Liver (tissue), 9 donors: ENCODE data around the gene TADA2A. TPM values are rescaled to one million over a fixed set of nuclear protein-coding genes. Genes with fewer than 3 reads are reported as not detected.

ENCODE experiments used
- DNase-seq: peaks from one replicate; pipeline ENCODE4 v3.0.0-alpha.2; 2017; ENCODE audit warnings: low spot score
- H3K27ac ChIP-seq, 2 donors: one replicate each; pipeline ENCODE4 v1.7.0; 2013; ENCODE audit warnings: inconsistent platforms in 2 of 2, low read length in 2 of 2, control low read depth in 1 of 2, low read depth in 1 of 2, mild to moderate bottlenecking in 1 of 2
- H3K27me3 ChIP-seq, 4 donors: one replicate each; pipeline versions ENCODE4 v1.6.1 to v1.7.0; 2013; ENCODE audit warnings: low read length in 3 of 4, inconsistent platforms in 1 of 4, mild to moderate bottlenecking in 1 of 4, moderate library complexity in 1 of 4; ENCODE audit not compliant: control insufficient read depth in 4 of 4, insufficient read depth in 4 of 4
- H3K36me3 ChIP-seq, 4 donors: one replicate each; pipeline versions ENCODE4 v1.6.1 to v1.7.0; 2013; ENCODE audit warnings: low read length in 3 of 4, mild to moderate bottlenecking in 3 of 4, low read depth in 1 of 4, moderate library complexity in 1 of 4; ENCODE audit not compliant: control insufficient read depth in 4 of 4, insufficient read depth in 3 of 4
- H3K4me1 ChIP-seq, 4 donors: one replicate each; pipeline versions ENCODE4 v1.6.1 to v1.7.0; 2013; ENCODE audit warnings: low read length in 3 of 4, mild to moderate bottlenecking in 3 of 4, moderate library complexity in 1 of 4; ENCODE audit not compliant: control insufficient read depth in 4 of 4, insufficient read depth in 4 of 4
- H3K4me3 ChIP-seq, 3 donors: one replicate each; pipeline versions ENCODE4 v1.6.1 to v1.7.0; 2013; ENCODE audit warnings: low read length in 3 of 3, control low read depth in 1 of 3, low read depth in 1 of 3, mild to moderate bottlenecking in 1 of 3
- H3K9ac ChIP-seq, 2 donors: one replicate each; pipeline ENCODE4 v1.7.0; 2013; ENCODE audit warnings: low read length in 2 of 2, mild to moderate bottlenecking in 2 of 2, moderate library complexity in 2 of 2, control low read depth in 1 of 2, low read depth in 1 of 2
- H3K9me3 ChIP-seq, 4 donors: one replicate each; pipeline versions ENCODE4 v1.6.1 to v1.7.0; 2013; ENCODE audit warnings: low read length in 3 of 4; ENCODE audit not compliant: control insufficient read depth in 4 of 4
- ATF3 ChIP-seq: IDR thresholded peaks from 2 replicates; pipeline ENCODE4 v1.6.1; 2016; ENCODE audit warnings: antibody characterized with exemption
- CTCF ChIP-seq: fragments of 150-350 bp; IDR thresholded peaks from 2 replicates; pipeline ENCODE4 v1.5.1; 2017; ENCODE audit warnings: improper control_type of control experiment, low read depth, low read length; ENCODE audit not compliant: missing input control
- FOXA1 ChIP-seq: IDR thresholded peaks from 2 replicates; pipeline ENCODE4 v1.6.1; 2016; ENCODE audit warnings: antibody characterized with exemption
- FOXA2 ChIP-seq: IDR thresholded peaks from 2 replicates; pipeline ENCODE4 v1.6.1; 2016; ENCODE audit warnings: antibody characterized with exemption
- GABPA ChIP-seq, 2 donors: IDR thresholded peaks in 1 of 2; conservative IDR thresholded peaks in 1 of 2; 2 replicates each; pipeline ENCODE4 v1.6.1; 2016; ENCODE audit warnings: antibody characterized with exemption in 2 of 2, mild to moderate bottlenecking in 1 of 2, moderate library complexity in 1 of 2
- HNF4A ChIP-seq, 2 donors: conservative IDR thresholded peaks; 2 replicates each; pipeline ENCODE4 v1.6.1; 2016; ENCODE audit warnings: antibody characterized with exemption in 2 of 2, mild to moderate bottlenecking in 2 of 2
- HNF4G ChIP-seq: IDR thresholded peaks from 2 replicates; pipeline ENCODE4 v1.6.1; 2016; ENCODE audit warnings: antibody characterized with exemption
- JUND ChIP-seq, 2 donors: IDR thresholded peaks; 2 replicates each; pipeline ENCODE4 v1.6.1; 2016; ENCODE audit warnings: antibody characterized with exemption in 2 of 2
- MAX ChIP-seq: IDR thresholded peaks from 2 replicates; pipeline ENCODE4 v1.6.1; 2016; ENCODE audit warnings: antibody characterized with exemption
- REST ChIP-seq: IDR thresholded peaks from 2 replicates; pipeline ENCODE4 v1.6.1; 2016; ENCODE audit warnings: antibody characterized with exemption, mild to moderate bottlenecking
- RXRA ChIP-seq, 2 donors: IDR thresholded peaks; 2 replicates each; pipeline ENCODE4 v1.6.1; 2017 to 2018; ENCODE audit warnings: antibody characterized with exemption in 2 of 2, mild to moderate bottlenecking in 1 of 2
- SP1 ChIP-seq: IDR thresholded peaks from 2 replicates; pipeline ENCODE4 v1.6.1; 2018; ENCODE audit warnings: antibody characterized with exemption, mild to moderate bottlenecking
- TAF1 ChIP-seq: conservative IDR thresholded peaks from 2 replicates; pipeline ENCODE4 v1.6.1; 2016; ENCODE audit warnings: antibody characterized with exemption, mild to moderate bottlenecking
- YY1 ChIP-seq: IDR thresholded peaks from 2 replicates; pipeline ENCODE4 v1.6.1; 2016; ENCODE audit warnings: antibody characterized with exemption, mild to moderate bottlenecking
- ZBTB33 ChIP-seq: IDR thresholded peaks from 2 replicates; pipeline ENCODE4 v1.6.1; 2016; ENCODE audit warnings: antibody characterized with exemption
- WGBS: extraction: QIAGEN DNeasy Blood & Tissue Kit; methylation state at CpG from one replicate; pipeline ENCODE4 v1.1.7; 2013; 5-methylcytosine and 5-hydroxymethylcytosine counted together
- polyA plus RNA-seq, 2 donors: library from polyadenylated mRNA; stranded (reverse) in 1 of 2; unstranded in 1 of 2; fragments of 200-250 nt in 1 of 2; fragments of >200 nt in 1 of 2; fragmentation: Nextera tagmentation in 1 of 2; extraction: Ambion mirVana in 1 of 2; gene quantifications; one replicate each; pipeline versions ENCODE4 v1.2.1 to v1.2.3, GENCODE V29; 2013 to 2015
- total RNA-seq, 2 donors: library from RNA; depleted of rRNA; stranded (reverse); fragments of >200 nt; gene quantifications; one replicate each; pipeline ENCODE4 v1.2.3, GENCODE V29; 2014
- donor health status: healthy.
- donor health status: healthy.
- donor health status: healthy.
- donor health status: healthy.
- donor health status: healthy.

TADA2A gene
- total and polyA plus RNA-seq, 4 donors, result 2.8 to 13.4 (median 8.2) TPM

GRCh38 chr17:37512442-37513068 lies 105.9 kb downstream of the TADA2A start:
- Histone ChIP-seq H3K4me1 (peaks cover 3 to 29% (median 15%) of the 10 kb centered on the region in 4 donors), H3K27me3 (no peaks in the 10 kb centered on the region), H3K9ac (no peak overlapping the region), H3K27ac (peak overlapping the region; percentile 33 to 43), H3K9me3 (no peaks in the 10 kb centered on the region), H3K36me3 (peaks cover 3 to 12% (median 8%) of the 10 kb centered on the region in 4 donors), H3K4me3 (no peak overlapping the region)
- 67% methylated on average over 24 of the region's 24 CpGs for WGBS
- TF ChIP-seq CTCF, result no peak
- TF ChIP-seq YY1, result peak; percentile 49
- TF ChIP-seq HNF4G, result peak; percentile 48
- TF ChIP-seq GABPA (IDR thresholded peaks at IDR 0.05 in 1 of 2, conservative IDR thresholded peaks at IDR 0.05 in 1 of 2), result peak in 1 of 2 donors; percentile 13
- no peak for TF ChIP-seq ZBTB33
- no peak for TF ChIP-seq ATF3
- TF ChIP-seq RXRA (IDR thresholded peaks at IDR 0.05), result peak; percentile 80 to 86
- no peak for TF ChIP-seq FOXA1
- TF ChIP-seq JUND (IDR thresholded peaks at IDR 0.05), result no peak
- TF ChIP-seq TAF1, result no peak
- peak; percentile 76 for TF ChIP-seq SP1
- TF ChIP-seq HNF4A (conservative IDR thresholded peaks at IDR 0.05), result peak; percentile 95
- TF ChIP-seq FOXA2, result peak; percentile 19
- TF ChIP-seq MAX, result peak; percentile 65
- no peak for TF ChIP-seq REST
- DNase-seq, result peak; percentile 41
